Adrenal gland (tissue), 12 donors: Measurements from ENCODE around the gene ZNF619. TPM values are rescaled to one million over a fixed set of nuclear protein-coding genes. Genes with fewer than 3 reads are reported as not detected.

ENCODE experiments used
- DNase-seq, 7 donors: peaks; one replicate each; pipeline ENCODE4 v3.0.0-alpha.2; 2019 to 2020
- H3K27ac ChIP-seq, 5 donors: fragments of 200-600 bp; sonication (generic) in 4 of 5; 1 replicate in 3 of 5; 2 replicates in 2 of 5; pipeline versions ENCODE4 v1.5.1 to v1.8.0; 2016 to 2020; ENCODE audit warnings: mild to moderate bottlenecking in 1 of 5
- H3K27me3 ChIP-seq: fragments of 200-600 bp; 2 replicates; pipeline ENCODE4 v1.8.0; 2021
- H3K36me3 ChIP-seq, 2 donors: fragments of 200-600 bp; replicated peaks in 1 of 2; 1 replicate in 1 of 2; 2 replicates in 1 of 2; pipeline versions ENCODE4 v1.5.1 to v1.8.0; 2018 to 2022
- H3K4me1 ChIP-seq, 2 donors: fragments of 200-600 bp; replicated peaks in 1 of 2; 1 replicate in 1 of 2; 2 replicates in 1 of 2; pipeline versions ENCODE4 v1.5.1 to v1.8.0; 2018 to 2021
- H3K4me3 ChIP-seq, 4 donors: fragments of 200-600 bp; sonication (generic) in 3 of 4; one replicate each; pipeline ENCODE4 v1.5.1; 2016 to 2018
- H3K9me3 ChIP-seq, 3 donors: fragments of 200-600 bp; sonication (generic) in 1 of 3; replicated peaks in 1 of 3; 1 replicate in 2 of 3; 2 replicates in 1 of 3; pipeline versions ENCODE4 v1.5.1 to v1.8.0; 2016 to 2021
- POLR2A ChIP-seq, 2 donors: fragments of 450-650 bp; IDR thresholded peaks; one replicate each; pipeline ENCODE4 v1.6.1; 2017; ENCODE audit warnings: antibody characterized with exemption in 2 of 2, mild to moderate bottlenecking in 2 of 2, moderate library complexity in 1 of 2
- WGBS, 4 donors: extraction: QIAGEN DNeasy Blood & Tissue Kit in 2 of 4; methylation state at CpG; one replicate each; pipeline versions ENCODE4 v1.1.5 to v1.1.7; 2013 to 2017; 5-methylcytosine and 5-hydroxymethylcytosine counted together
- intact Hi-C, 2 donors: fragments of 100-400 bp; cut with DNase I; formaldehyde crosslinking; loops; one replicate each; pipeline versions ENCODE4 v1.14.1 to v1.15.0; 2022 to 2023
- polyA plus RNA-seq, 3 donors: library from polyadenylated mRNA; stranded (reverse); fragments of 200-250 nt in 2 of 3; fragments of 350-450 nt in 1 of 3; fragmentation: Illumina TruSeq in 1 of 3; extraction: RNeasy Lipid Tissue Mini Kit (QIAGEN cat#74804) in 1 of 3; gene quantifications; one replicate each; pipeline ENCODE4 v1.2.3, GENCODE V29; 2013 to 2014
- small RNA-seq, 2 donors: library from RNA; depleted of rRNA; stranded (forward); fragments of <200 nt; gene quantifications; one replicate each; pipeline ENCODE3, GENCODE V24; 2016
- total RNA-seq, 9 donors: library from RNA; depleted of rRNA in 4 of 9; stranded (reverse); fragments of >200 nt in 4 of 9; fragments of 120-200 nt in 1 of 9; fragmentation: NEBNext Ultra II Directional in 1 of 9; extraction: Animal tissue kit (Norgen Biotek cat#: 25700) in 1 of 9; gene quantifications; one replicate each; pipeline versions ENCODE4 v1.1.0 to v1.2.4, GENCODE V29; 2013 to 2023
- TF ChIP-seq, protein P1 (sequence below), 6 experiments: fragments of 450-650 bp in 4 of 6; fragments of 200-600 bp in 2 of 6; sonication (generic) in 1 of 6; IDR thresholded peaks; 1 replicate in 5 of 6; 2 replicates in 1 of 6; pipeline versions ENCODE4 v1.5.1 to v1.8.0; 2016 to 2021; ENCODE audit warnings: antibody characterized with exemption in 6 of 6, mild to moderate bottlenecking in 2 of 6, moderate library complexity in 1 of 6
- donor health status: healthy with polysubstance abuse.
- donor health status: Bipolar disorder and iron deficiency.
- donor health status: DM: yes; HTN: yes; CAD: no.
- donor health status: DM: no; HTN: no; CAD: no.
- donor health status: DM: no; HTN: no; CAD: no.
- donor health status: DM: yes; HTN: yes; CAD: no.

The ZNF619 gene
- total and polyA plus RNA-seq, 12 donors, result 0.77 to 11.0 (median 5.7) TPM

- intact Hi-C loops, result no loop called here
- H3K4me1 ChIP-seq, result peaks cover 5 to 12% of the 10 kb centered on the region in 2 donors
- no peaks in the 10 kb centered on the region for H3K27me3 ChIP-seq
- no peak overlapping the region for H3K4me3 ChIP-seq
- no peak overlapping the region for H3K27ac ChIP-seq
- DNase-seq, result no peak
- TF ChIP-seq, protein P1, sequence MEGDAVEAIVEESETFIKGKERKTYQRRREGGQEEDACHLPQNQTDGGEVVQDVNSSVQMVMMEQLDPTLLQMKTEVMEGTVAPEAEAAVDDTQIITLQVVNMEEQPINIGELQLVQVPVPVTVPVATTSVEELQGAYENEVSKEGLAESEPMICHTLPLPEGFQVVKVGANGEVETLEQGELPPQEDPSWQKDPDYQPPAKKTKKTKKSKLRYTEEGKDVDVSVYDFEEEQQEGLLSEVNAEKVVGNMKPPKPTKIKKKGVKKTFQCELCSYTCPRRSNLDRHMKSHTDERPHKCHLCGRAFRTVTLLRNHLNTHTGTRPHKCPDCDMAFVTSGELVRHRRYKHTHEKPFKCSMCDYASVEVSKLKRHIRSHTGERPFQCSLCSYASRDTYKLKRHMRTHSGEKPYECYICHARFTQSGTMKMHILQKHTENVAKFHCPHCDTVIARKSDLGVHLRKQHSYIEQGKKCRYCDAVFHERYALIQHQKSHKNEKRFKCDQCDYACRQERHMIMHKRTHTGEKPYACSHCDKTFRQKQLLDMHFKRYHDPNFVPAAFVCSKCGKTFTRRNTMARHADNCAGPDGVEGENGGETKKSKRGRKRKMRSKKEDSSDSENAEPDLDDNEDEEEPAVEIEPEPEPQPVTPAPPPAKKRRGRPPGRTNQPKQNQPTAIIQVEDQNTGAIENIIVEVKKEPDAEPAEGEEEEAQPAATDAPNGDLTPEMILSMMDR (IDR thresholded peaks at IDR 0.05), result no peak
- no peak for TF ChIP-seq POLR2A (IDR thresholded peaks at IDR 0.05)
- WGBS, 4 donors, result 95 to 98% (median 97%) methylated on average over 3 of the region's 3 CpGs
- no peaks in the 10 kb centered on the region for H3K9me3 ChIP-seq
- H3K36me3 ChIP-seq, result peaks cover 0 to 48% of the 10 kb centered on the region in 2 donors
Measured at GRCh38 chr3:40528426-40528825, 51.5 kb downstream of the ZNF619 start.

DNA sequence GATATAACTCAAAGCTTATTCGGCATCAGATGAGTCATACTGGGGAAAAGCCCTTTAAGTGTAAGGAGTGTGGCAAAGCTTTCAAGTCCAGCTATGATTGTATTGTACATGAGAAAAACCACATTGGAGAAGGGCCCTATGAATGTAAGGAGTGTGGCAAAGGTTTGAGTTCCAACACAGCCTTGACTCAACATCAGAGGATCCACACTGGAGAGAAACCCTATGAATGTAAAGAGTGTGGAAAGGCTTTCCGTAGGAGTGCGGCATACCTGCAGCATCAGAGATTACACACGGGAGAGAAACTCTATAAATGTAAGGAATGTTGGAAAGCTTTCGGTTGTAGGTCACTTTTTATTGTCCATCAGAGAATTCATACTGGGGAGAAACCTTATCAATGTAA lies 55.3 kb downstream of the ZNF619 start:
- intact Hi-C loops, result no loop called here
- no peaks in the 10 kb centered on the region for H3K9me3 ChIP-seq

GRCh38 chr3:40534283-40534682 lies 57.4 kb downstream of the ZNF619 start:
- H3K36me3 ChIP-seq, result peaks cover 0 to 46% of the 10 kb centered on the region in 2 donors
- TF ChIP-seq, protein P1 (IDR thresholded peaks at IDR 0.05), result no peak
- H3K4me3 ChIP-seq, result no peak overlapping the region
- H3K9me3 ChIP-seq, result peaks cover 0 to 5% (median 0%) of the 10 kb centered on the region in 3 donors
- no peaks in the 10 kb centered on the region for H3K4me1 ChIP-seq
- no peak overlapping the region for H3K27ac ChIP-seq
- intact Hi-C loops, result no loop called here
- DNase-seq, result no peak
- H3K27me3 ChIP-seq, result no peaks in the 10 kb centered on the region

More for the DNA sequence above, 55.3 kb downstream of the ZNF619 start:
- peaks cover 0 to 56% of the 10 kb centered on the region in 2 donors for H3K36me3 ChIP-seq
- no peaks in the 10 kb centered on the region for H3K27me3 ChIP-seq
- DNase-seq, result no peak
- H3K4me3 ChIP-seq, result no peak overlapping the region
- H3K4me1 ChIP-seq, result no peaks in the 10 kb centered on the region
- TF ChIP-seq, protein P1 (IDR thresholded peaks at IDR 0.05), result no peak
- TF ChIP-seq POLR2A (IDR thresholded peaks at IDR 0.05), result no peak
- H3K27ac ChIP-seq, result no peak overlapping the region
- 98 to 99% (median 99%) methylated on average over 5 of the region's 5 CpGs for WGBS, 4 donors

Small RNAs within 50 kb of the gene (small RNA-seq; reads per million reads assigned to genes)
- gene RNU5B-2P, result 0.08 to 0.12 reads per million in 2 donors

Other genes with a start within 250 kb of the ZNF619 start
- 100 to 1,000 TPM in 1 of 9 donors, 10 to 100 TPM in 7, 1 to 10 TPM in 1; 8.8 to 133 (median 30.6) TPM for gene EIF1B, start 167.4 kb upstream of the ZNF619 start, total RNA-seq
- 100 to 1,000 TPM in 1 of 3 donors, 10 to 100 TPM in 2; 46.4 to 119 (median 67.3) TPM for gene EIF1B, start 167.4 kb upstream of the ZNF619 start, polyA plus RNA-seq
- gene ENTPD3, start 89.9 kb upstream of the ZNF619 start, total RNA-seq, result under 1 TPM in 4 of 9 donors, not detected in 5; 0.08 to 0.72 (median 0.36) TPM
- gene ENTPD3, start 89.9 kb upstream of the ZNF619 start, polyA plus RNA-seq, result under 1 TPM; 0.16 to 0.70 (median 0.54) TPM
- gene RPL14, start 19.8 kb upstream of the ZNF619 start, total RNA-seq, result 1,000 to 10,000 TPM in 4 of 9 donors, 100 to 1,000 TPM in 5; 235 to 1,616 (median 673) TPM
- 1,000 to 10,000 TPM in 2 of 3 donors, 100 to 1,000 TPM in 1; 803 to 2,243 (median 2,022) TPM for gene RPL14, start 19.8 kb upstream of the ZNF619 start, polyA plus RNA-seq
- gene ZNF620, start 28.9 kb downstream of the ZNF619 start, total RNA-seq, result 10 to 100 TPM in 1 of 9 donors, 1 to 10 TPM in 7, under 1 TPM in 1; 0.97 to 10.1 (median 4.3) TPM
- gene ZNF620, start 28.9 kb downstream of the ZNF619 start, polyA plus RNA-seq, result 1 to 10 TPM; 1.3 to 2.6 (median 2.5) TPM
- 10 to 100 TPM in 7 of 9 donors, 1 to 10 TPM in 2; 9.1 to 22.1 (median 17.3) TPM for gene ZNF621, start 47.8 kb downstream of the ZNF619 start, total RNA-seq
- 10 to 100 TPM; 15.8 to 30.1 (median 16.7) TPM for gene ZNF621, start 47.8 kb downstream of the ZNF619 start, polyA plus RNA-seq